Spleen (tissue), 11 donors: ENCODE data around the gene PILRB. TPM values are rescaled to one million over a fixed set of nuclear protein-coding genes. Genes with fewer than 3 reads are reported as not detected.

Source experiments
- DNase-seq: peaks from one replicate; pipeline ENCODE4 v3.0.0-alpha.2; 2020
- H3K27ac ChIP-seq, 8 donors: fragments of 200-600 bp; sonication (generic) in 7 of 8; 1 replicate in 4 of 8; 2 replicates in 4 of 8; pipeline versions ENCODE4 v1.5.0 to v1.8.0; 2016 to 2021; ENCODE audit warnings: inconsistent platforms in 4 of 8, mild to moderate bottlenecking in 4 of 8, moderate library complexity in 1 of 8
- H3K27me3 ChIP-seq, 7 donors: fragments of 200-600 bp; sonication (generic) in 6 of 7; replicated peaks in 1 of 7; 1 replicate in 4 of 7; 2 replicates in 3 of 7; pipeline versions ENCODE4 v1.5.0 to v1.8.0; 2016 to 2021; ENCODE audit warnings: inconsistent platforms in 3 of 7, mild to moderate bottlenecking in 1 of 7
- H3K36me3 ChIP-seq, 6 donors: fragments of 200-600 bp; sonication (generic) in 5 of 6; 1 replicate in 4 of 6; 2 replicates in 2 of 6; pipeline versions ENCODE4 v1.5.0 to v1.8.0; 2016 to 2021; ENCODE audit warnings: inconsistent platforms in 2 of 6
- H3K4me1 ChIP-seq, 6 donors: fragments of 200-600 bp; sonication (generic) in 5 of 6; 1 replicate in 3 of 6; 2 replicates in 3 of 6; pipeline versions ENCODE4 v1.5.0 to v1.8.0; 2016 to 2021; ENCODE audit warnings: inconsistent platforms in 3 of 6
- H3K4me3 ChIP-seq, 8 donors: fragments of 200-600 bp; sonication (generic) in 7 of 8; 1 replicate in 4 of 8; 2 replicates in 4 of 8; pipeline versions ENCODE4 v1.5.0 to v1.8.0; 2016 to 2021; ENCODE audit warnings: inconsistent platforms in 4 of 8, mild to moderate bottlenecking in 4 of 8, moderate library complexity in 2 of 8
- H3K9me3 ChIP-seq, 8 donors: fragments of 200-600 bp; sonication (generic) in 7 of 8; 1 replicate in 4 of 8; 2 replicates in 4 of 8; pipeline versions ENCODE4 v1.5.0 to v1.8.0; 2016 to 2021; ENCODE audit warnings: inconsistent platforms in 4 of 8
- POLR2A ChIP-seq, 3 donors: fragments of 450-650 bp; IDR thresholded peaks; one replicate each; pipeline ENCODE4 v1.5.1; 2017; ENCODE audit warnings: antibody characterized with exemption in 3 of 3, mild to moderate bottlenecking in 1 of 3
- POLR2AphosphoS5 ChIP-seq, 3 donors: sonication (generic); formaldehyde crosslinking; IDR thresholded peaks; one replicate each; pipeline ENCODE4 v1.5.1; 2017; ENCODE audit warnings: antibody characterized with exemption in 3 of 3
- WGBS, 5 donors: extraction: QIAGEN DNeasy Blood & Tissue Kit in 3 of 5; methylation state at CpG; one replicate each; pipeline versions ENCODE4 v1.1.5 to v1.1.7; 2013 to 2018; 5-methylcytosine and 5-hydroxymethylcytosine counted together
- intact Hi-C: fragments of 100-400 bp; cut with DNase I; formaldehyde crosslinking; loops from one replicate; pipeline ENCODE4 v1.15.0; 2023; ENCODE audit warnings: low total_unique reads
- polyA plus RNA-seq, 3 donors: library from polyadenylated mRNA; stranded (reverse); fragments of 200-250 nt; gene quantifications; one replicate each; pipeline ENCODE4 v1.2.1, GENCODE V29; 2013
- total RNA-seq, 7 donors: library from RNA; depleted of rRNA in 3 of 7; stranded (reverse); fragments of >200 nt in 3 of 7; fragmentation: NEBNext Ultra II Directional in 4 of 7; extraction: Animal tissue kit (Norgen Biotek cat#: 25700) in 4 of 7; gene quantifications; one replicate each; pipeline versions ENCODE4 v1.1.0 to v1.2.1, GENCODE V29; 2016 to 2021
- TF ChIP-seq, protein P1 (sequence below), 11 experiments: fragments of 200-600 bp in 7 of 11; fragments of 450-650 bp in 4 of 11; sonication (generic) in 4 of 11; IDR thresholded peaks in 8 of 11; conservative IDR thresholded peaks in 3 of 11; 1 replicate in 7 of 11; 2 replicates in 4 of 11; pipeline versions ENCODE4 v1.4.0 to v1.8.0; 2016 to 2021; ENCODE audit warnings: antibody characterized with exemption in 11 of 11, inconsistent platforms in 4 of 11, mild to moderate bottlenecking in 1 of 11
- donor health status: healthy with polysubstance abuse.
- donor health status: DM: no; HTN: no; CAD: no; lungs with moderate emphysema.
- donor health status: DM: no; HTN: no; CAD: no.
- donor health status: Bipolar disorder and iron deficiency.
- donor health status: healthy.
- donor health status: DM: no; HTN: no; CAD: no.
- donor health status: DM: yes; HTN: yes; CAD: no.

Gene PILRB
- total and polyA plus RNA-seq, 10 donors, result 56.8 to 114 (median 70.9) TPM

- 22 to 60% (median 28%) methylated on average over 3 to 6 of the region's 6 CpGs for WGBS, 5 donors
- peak; percentile 95 for DNase-seq
- TF ChIP-seq, protein P1, sequence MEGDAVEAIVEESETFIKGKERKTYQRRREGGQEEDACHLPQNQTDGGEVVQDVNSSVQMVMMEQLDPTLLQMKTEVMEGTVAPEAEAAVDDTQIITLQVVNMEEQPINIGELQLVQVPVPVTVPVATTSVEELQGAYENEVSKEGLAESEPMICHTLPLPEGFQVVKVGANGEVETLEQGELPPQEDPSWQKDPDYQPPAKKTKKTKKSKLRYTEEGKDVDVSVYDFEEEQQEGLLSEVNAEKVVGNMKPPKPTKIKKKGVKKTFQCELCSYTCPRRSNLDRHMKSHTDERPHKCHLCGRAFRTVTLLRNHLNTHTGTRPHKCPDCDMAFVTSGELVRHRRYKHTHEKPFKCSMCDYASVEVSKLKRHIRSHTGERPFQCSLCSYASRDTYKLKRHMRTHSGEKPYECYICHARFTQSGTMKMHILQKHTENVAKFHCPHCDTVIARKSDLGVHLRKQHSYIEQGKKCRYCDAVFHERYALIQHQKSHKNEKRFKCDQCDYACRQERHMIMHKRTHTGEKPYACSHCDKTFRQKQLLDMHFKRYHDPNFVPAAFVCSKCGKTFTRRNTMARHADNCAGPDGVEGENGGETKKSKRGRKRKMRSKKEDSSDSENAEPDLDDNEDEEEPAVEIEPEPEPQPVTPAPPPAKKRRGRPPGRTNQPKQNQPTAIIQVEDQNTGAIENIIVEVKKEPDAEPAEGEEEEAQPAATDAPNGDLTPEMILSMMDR (IDR thresholded peaks at IDR 0.05 in 8 of 11, conservative IDR thresholded peaks at IDR 0.05 in 3 of 11), result no peak
- peak; percentile 79 to 94 (median 89) for TF ChIP-seq POLR2AphosphoS5 (IDR thresholded peaks at IDR 0.05)
- TF ChIP-seq POLR2A (IDR thresholded peaks at IDR 0.05), result peak in 2 of 3 donors; percentile 23 to 45
Observed at GRCh38 chr7:100369105-100369504, 11.2 kb downstream of the PILRB start.

GRCh38 chr7:100370303-100370702 lies 12.4 kb downstream of the PILRB start:
- DNase-seq, result no peak
- Histone ChIP-seq H3K36me3 (peaks cover 0 to 21% (median 0%) of the 10 kb centered on the region in 6 donors), H3K27ac (peak overlapping the region; percentile 82 to 97 (median 92)), H3K9me3 (no peaks in the 10 kb centered on the region), H3K27me3 (no peaks in the 10 kb centered on the region), H3K4me1 (peaks cover 12 to 100% (median 80%) of the 10 kb centered on the region in 6 donors), H3K4me3 (peak overlapping the region in 1 of 8 donors; percentile 61)
- WGBS, 5 donors, result 66 to 74% (median 68%) methylated on average over 4 of the region's 4 CpGs
- TF ChIP-seq POLR2A (IDR thresholded peaks at IDR 0.05) (no peak), POLR2AphosphoS5 (IDR thresholded peaks at IDR 0.05) (no peak)
- TF ChIP-seq, protein P1 (IDR thresholded peaks at IDR 0.05 in 8 of 11, conservative IDR thresholded peaks at IDR 0.05 in 3 of 11), result no peak
- intact Hi-C loops, result no loop called here

More at GRCh38 chr7:100369105-100369504, 11.2 kb downstream of the PILRB start:
- Histone ChIP-seq H3K9me3 (no peaks in the 10 kb centered on the region), H3K4me3 (peak overlapping the region in 1 of 8 donors; percentile 61), H3K27ac (peak overlapping the region; percentile 82 to 97 (median 92)), H3K27me3 (no peaks in the 10 kb centered on the region), H3K4me1 (peaks cover 12 to 96% (median 80%) of the 10 kb centered on the region in 6 donors), H3K36me3 (peaks cover 0 to 27% (median 0%) of the 10 kb centered on the region in 6 donors)
- intact Hi-C loops, result no loop called here

DNA sequence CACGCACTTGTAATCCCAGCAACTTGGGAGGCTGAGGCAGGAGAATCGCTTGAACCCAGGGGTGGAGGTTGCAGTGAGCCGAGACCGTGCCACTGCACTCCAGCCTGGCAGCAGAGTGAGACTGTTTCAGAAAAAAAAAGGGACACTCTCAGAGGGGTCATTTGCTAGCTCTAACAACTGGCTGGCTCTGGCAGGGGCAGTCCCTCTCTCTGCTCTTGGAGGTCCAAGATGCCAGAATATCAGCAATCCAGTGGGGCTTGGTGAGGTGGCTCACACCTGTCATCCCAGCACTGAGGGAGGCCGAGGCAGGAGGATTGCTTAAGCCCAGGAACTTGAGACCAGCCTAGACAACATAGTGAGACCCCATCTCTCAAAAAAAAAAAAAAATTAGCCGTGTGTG lies 12.8 kb downstream of the PILRB start:
- TF ChIP-seq, protein P1 (IDR thresholded peaks at IDR 0.05 in 8 of 11, conservative IDR thresholded peaks at IDR 0.05 in 3 of 11), result no peak
- TF ChIP-seq POLR2AphosphoS5 (IDR thresholded peaks at IDR 0.05), result no peak
- 74 to 91% (median 81%) methylated on average over 5 to 6 of the region's 6 CpGs for WGBS, 5 donors
- H3K36me3 ChIP-seq, result peaks cover 0 to 21% (median 0%) of the 10 kb centered on the region in 6 donors
- no peaks in the 10 kb centered on the region for H3K27me3 ChIP-seq
- no peaks in the 10 kb centered on the region for H3K9me3 ChIP-seq
- H3K4me1 ChIP-seq, result peaks cover 9 to 100% (median 76%) of the 10 kb centered on the region in 6 donors
- intact Hi-C loops, result no loop called here
- DNase-seq, result no peak
- no peak overlapping the region for H3K4me3 ChIP-seq
- peak overlapping the region in 6 of 8 donors; percentile 85 to 97 (median 92) for H3K27ac ChIP-seq

GRCh38 chr7:100371561-100372171 lies 13.7 kb downstream of the PILRB start:
- Histone ChIP-seq H3K36me3 (peaks cover 0 to 21% (median 0%) of the 10 kb centered on the region in 6 donors), H3K27ac (peak overlapping the region in 7 of 8 donors; percentile 74 to 97 (median 80)), H3K4me3 (peak overlapping the region in 1 of 8 donors; percentile 63), H3K4me1 (peaks cover 9 to 100% (median 71%) of the 10 kb centered on the region in 6 donors), H3K9me3 (no peaks in the 10 kb centered on the region), H3K27me3 (no peaks in the 10 kb centered on the region)
- WGBS, 5 donors, result 63 to 76% (median 70%) methylated on average over 3 to 7 of the region's 7 CpGs
- intact Hi-C loops, result no loop called here
- TF ChIP-seq POLR2A (IDR thresholded peaks at IDR 0.05) (no peak), POLR2AphosphoS5 (IDR thresholded peaks at IDR 0.05) (no peak)
- TF ChIP-seq, protein P1 (IDR thresholded peaks at IDR 0.05 in 8 of 11, conservative IDR thresholded peaks at IDR 0.05 in 3 of 11), result no peak
- peak; percentile 71 for DNase-seq
